ENCODE measurements around the gene POLR1E.

- TF ChIP-seq POLR2A (IDR thresholded peaks at IDR 0.05) (no peak), CTCF (IDR thresholded peaks at IDR 0.05) (no peak)
Observed at GRCh38 chr9:37509536-37509935, 23.8 kb downstream of the POLR1E start.
